H1 (cell line): ENCODE data around the gene DOCK1.

Source experiments
- ATF3 ChIP-seq: IDR thresholded peaks from 2 replicates; pipeline ENCODE4 v1.6.1; 2011; ENCODE audit warnings: low read depth, mild to moderate bottlenecking, low read length; ENCODE audit not compliant: insufficient read depth
- BRCA1 ChIP-seq: IDR thresholded peaks from 2 replicates; pipeline ENCODE4 v1.6.1; 2012; ENCODE audit warnings: low read depth, low read length, improper control_type of control experiment
- CEBPB ChIP-seq: IDR thresholded peaks from 2 replicates; pipeline ENCODE4 v1.6.1; 2012; ENCODE audit warnings: low read depth, low read length
- EZH2 ChIP-seq: fragments of 200-600 bp; sonication (generic); IDR thresholded peaks from 2 replicates; pipeline ENCODE4 v1.7.1; 2012; ENCODE audit warnings: low read depth, mild to moderate bottlenecking, moderate library complexity, low read length, inconsistent platforms; ENCODE audit not compliant: severe bottlenecking
- FOSL1 ChIP-seq: IDR thresholded peaks from 2 replicates; pipeline ENCODE4 v1.6.1; 2011; ENCODE audit warnings: mild to moderate bottlenecking, low read depth, low read length, moderate library complexity; ENCODE audit not compliant: insufficient read depth
- HDAC6 ChIP-seq: IDR thresholded peaks from one replicate; pipeline ENCODE4 v1.7.1; 2012; ENCODE audit warnings: low read depth, mild to moderate bottlenecking, inconsistent platforms, low read length, moderate library complexity
- JUND ChIP-seq: IDR thresholded peaks from 2 replicates; pipeline ENCODE4 v1.6.1; 2011; ENCODE audit warnings: mild to moderate bottlenecking, improper control_type of control experiment, low read length
- PHF8 ChIP-seq: fragments of 200-600 bp; sonication (generic); conservative IDR thresholded peaks from 2 replicates; pipeline ENCODE4 v1.7.1; 2012; ENCODE audit warnings: low read depth, mild to moderate bottlenecking, inconsistent platforms, low read length, moderate library complexity
- POLR2A ChIP-seq, 2 experiments: IDR thresholded peaks; 1 replicate in 1 of 2; 2 replicates in 1 of 2; pipeline ENCODE4 v1.6.1; 2011; ENCODE audit warnings: low read depth in 2 of 2, low read length in 2 of 2, mild to moderate bottlenecking in 2 of 2; ENCODE audit errors: control extremely low read depth in 1 of 2
- RFX5 ChIP-seq: IDR thresholded peaks from 2 replicates; pipeline ENCODE4 v1.6.1; 2011; ENCODE audit warnings: low read depth, low read length, improper control_type of control experiment, borderline replicate concordance
- SIN3A ChIP-seq, 2 experiments: IDR thresholded peaks in 1 of 2; conservative IDR thresholded peaks in 1 of 2; 2 replicates each; pipeline ENCODE4 v1.6.1; 2011 to 2012; ENCODE audit warnings: low read length in 2 of 2, improper control_type of control experiment in 1 of 2, low read depth in 1 of 2, mild to moderate bottlenecking in 1 of 2
- TAF1 ChIP-seq: IDR thresholded peaks from 2 replicates; pipeline ENCODE4 v1.6.1; 2011; ENCODE audit warnings: mild to moderate bottlenecking, low read depth, low read length
- TBP ChIP-seq: IDR thresholded peaks from 2 replicates; pipeline ENCODE4 v1.6.1; 2011; ENCODE audit warnings: low read depth, low read length, improper control_type of control experiment
- TF ChIP-seq, protein P1 (sequence below), 3 experiments: IDR thresholded peaks; 1 replicate in 2 of 3; 2 replicates in 1 of 3; pipeline versions ENCODE4 v1.5.1 to v1.6.1; 2011; ENCODE audit warnings: low read length in 3 of 3, mild to moderate bottlenecking in 3 of 3, inconsistent platforms in 2 of 3, low read depth in 1 of 3, moderate library complexity in 1 of 3; ENCODE audit not compliant: insufficient read depth in 1 of 3; ENCODE audit errors: control extremely low read depth in 1 of 3

DNA sequence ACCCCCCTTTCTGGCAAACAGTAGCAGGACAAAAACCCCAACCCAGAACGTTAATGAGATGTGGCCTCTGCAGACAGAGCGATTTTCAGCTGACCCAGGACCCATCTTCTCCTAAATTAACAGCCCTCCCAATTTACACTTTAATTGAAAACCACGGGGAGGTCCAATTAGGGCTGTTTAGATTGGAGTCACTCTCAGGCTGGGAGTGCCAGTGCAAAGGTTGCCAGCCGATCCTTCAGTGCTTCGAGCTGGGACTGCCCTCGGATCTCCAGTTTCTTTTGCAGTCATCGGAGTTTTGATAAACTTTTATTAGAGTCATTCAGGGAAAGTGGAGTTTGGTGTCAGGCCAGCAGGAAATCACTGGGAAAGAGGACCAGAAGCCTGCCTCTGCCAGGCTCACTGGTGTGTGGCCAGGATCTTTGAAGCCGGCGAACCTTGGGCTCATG, 108.0 kb downstream of the DOCK1 start:
- no peak for TF ChIP-seq SIN3A (conservative IDR thresholded peaks at IDR 0.05 in 1 of 2, IDR thresholded peaks at IDR 0.05 in 1 of 2; ENCODE audit: low read depth in 1 of 2, low read length in 2 of 2)
- TF ChIP-seq JUND, result no peak
- TF ChIP-seq, protein P1, sequence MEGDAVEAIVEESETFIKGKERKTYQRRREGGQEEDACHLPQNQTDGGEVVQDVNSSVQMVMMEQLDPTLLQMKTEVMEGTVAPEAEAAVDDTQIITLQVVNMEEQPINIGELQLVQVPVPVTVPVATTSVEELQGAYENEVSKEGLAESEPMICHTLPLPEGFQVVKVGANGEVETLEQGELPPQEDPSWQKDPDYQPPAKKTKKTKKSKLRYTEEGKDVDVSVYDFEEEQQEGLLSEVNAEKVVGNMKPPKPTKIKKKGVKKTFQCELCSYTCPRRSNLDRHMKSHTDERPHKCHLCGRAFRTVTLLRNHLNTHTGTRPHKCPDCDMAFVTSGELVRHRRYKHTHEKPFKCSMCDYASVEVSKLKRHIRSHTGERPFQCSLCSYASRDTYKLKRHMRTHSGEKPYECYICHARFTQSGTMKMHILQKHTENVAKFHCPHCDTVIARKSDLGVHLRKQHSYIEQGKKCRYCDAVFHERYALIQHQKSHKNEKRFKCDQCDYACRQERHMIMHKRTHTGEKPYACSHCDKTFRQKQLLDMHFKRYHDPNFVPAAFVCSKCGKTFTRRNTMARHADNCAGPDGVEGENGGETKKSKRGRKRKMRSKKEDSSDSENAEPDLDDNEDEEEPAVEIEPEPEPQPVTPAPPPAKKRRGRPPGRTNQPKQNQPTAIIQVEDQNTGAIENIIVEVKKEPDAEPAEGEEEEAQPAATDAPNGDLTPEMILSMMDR (IDR thresholded peaks at IDR 0.05; ENCODE audit: control extremely low read depth in 1 of 3, insufficient read depth in 1 of 3, low read depth in 1 of 3, low read length in 3 of 3), result no peak
- no peak for TF ChIP-seq TAF1
- TF ChIP-seq CEBPB, result no peak
- no peak for TF ChIP-seq HDAC6
- TF ChIP-seq RFX5, result no peak
- TF ChIP-seq ATF3, result no peak
- no peak for TF ChIP-seq EZH2
- no peak for TF ChIP-seq PHF8
- TF ChIP-seq BRCA1, result no peak
- TF ChIP-seq POLR2A (IDR thresholded peaks at IDR 0.05; ENCODE audit: control extremely low read depth in 1 of 2, low read depth in 2 of 2, low read length in 2 of 2), result no peak
- no peak for TF ChIP-seq FOSL1
- TF ChIP-seq TBP, result no peak
